GM21529 (cell line): ENCODE measurements around the gene DPP10.

Experiments used
- ATAC-seq: cut with Tn5 transposase; IDR thresholded peaks from one replicate; pipeline ENCODE4 v1.9.1; 2021; ENCODE audit not compliant: unreplicated experiment

DPP10 gene

DNA sequence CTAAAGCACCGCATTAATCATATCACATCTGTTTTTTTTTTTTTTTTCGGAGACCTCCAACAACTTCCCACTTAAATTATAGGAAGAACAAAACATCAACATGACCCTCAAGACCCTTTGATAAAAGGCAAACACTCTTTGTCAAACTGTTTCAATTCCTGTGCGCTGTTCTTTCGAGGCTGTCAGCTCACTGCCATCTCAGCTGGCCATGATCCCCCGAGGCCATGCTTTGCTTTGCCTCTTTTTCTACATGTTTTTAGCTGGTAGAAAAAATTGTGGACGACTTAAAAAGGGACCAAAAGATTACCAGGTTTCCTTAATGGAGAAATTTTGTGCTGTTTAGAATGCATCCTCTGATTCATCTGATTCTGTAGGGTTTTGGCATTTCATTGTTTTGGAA is 138.2 kb downstream of the DPP10 start:
- ATAC-seq = no peak

DNA sequence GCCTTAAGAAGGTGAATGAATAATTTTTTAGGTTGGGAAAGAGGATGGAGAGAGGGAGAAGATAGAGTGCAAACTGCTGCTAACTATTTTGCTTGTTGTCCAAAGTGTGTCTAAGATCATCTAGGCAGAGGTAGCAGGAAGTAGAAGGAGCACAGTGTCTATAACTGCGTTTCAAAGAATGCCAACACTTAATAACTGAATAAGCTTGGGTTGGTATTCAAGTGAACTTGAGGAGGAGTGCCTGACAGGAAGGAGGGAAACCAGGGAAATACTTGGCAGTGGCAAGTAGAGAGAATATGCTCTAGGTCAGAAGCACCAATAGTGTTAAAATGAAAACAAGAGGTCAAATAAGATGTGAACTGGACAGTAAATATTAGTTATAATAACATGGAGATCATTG is 155.9 kb downstream of the DPP10 start:
- no peak for ATAC-seq

DNA sequence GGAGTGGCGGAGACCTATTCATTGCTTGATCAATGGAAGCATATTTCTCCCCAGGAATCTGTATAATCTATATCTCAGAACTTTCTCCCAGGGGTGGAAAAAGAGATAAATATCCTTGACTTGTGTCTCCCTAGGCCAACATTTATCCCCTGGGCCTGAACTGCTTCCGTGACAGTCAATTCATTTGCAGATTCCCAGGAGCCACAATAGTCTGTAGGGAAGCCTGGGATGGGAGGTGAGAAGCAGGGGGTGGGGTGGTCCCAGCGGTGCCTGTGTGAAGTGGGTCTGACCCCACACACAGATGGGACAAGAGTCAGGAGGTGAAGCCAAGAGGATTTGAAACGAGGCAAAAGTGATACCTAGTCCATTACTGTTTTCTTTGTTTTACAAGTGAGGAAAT is 166.8 kb downstream of the DPP10 start:
- no peak for ATAC-seq

DNA sequence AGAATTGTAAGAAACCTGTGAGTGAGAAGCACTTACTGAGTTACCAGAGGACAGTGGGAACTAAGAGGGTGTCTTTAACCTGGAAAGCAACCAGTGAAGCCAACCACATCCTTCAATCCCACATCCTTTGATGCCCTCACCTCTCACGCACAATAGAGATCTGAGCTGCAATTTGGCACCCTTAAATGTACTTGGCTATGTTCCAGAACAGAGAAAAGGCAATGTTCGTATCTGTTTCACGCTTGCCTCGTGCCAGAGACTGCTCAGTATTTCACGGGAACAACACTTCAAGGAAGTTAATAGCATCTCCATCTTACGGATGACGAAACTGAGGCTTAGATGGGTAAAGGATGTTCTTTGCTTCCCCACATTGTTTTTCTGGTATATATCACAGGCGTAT is 167.4 kb downstream of the DPP10 start:
- no peak for ATAC-seq

DNA sequence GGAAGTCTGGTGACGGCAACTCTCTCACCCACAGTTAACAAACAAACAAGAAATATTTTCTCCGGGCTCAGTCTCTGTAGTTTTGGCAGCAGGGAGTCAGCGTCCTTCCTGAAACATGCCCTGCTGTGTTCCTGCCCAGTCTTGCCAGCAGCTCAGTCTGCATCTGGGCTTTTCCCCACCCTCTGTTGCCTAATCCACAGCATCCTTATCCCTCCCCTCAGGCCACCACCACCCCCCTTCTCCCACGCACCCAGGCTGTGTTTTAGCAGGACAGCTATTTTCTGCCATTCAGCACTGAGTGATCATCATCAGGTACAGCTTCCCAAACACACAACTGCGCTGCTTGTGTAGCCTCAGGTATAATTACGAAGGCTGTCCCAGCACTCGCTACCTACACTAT is 168.2 kb downstream of the DPP10 start:
- ATAC-seq = no peak

DNA sequence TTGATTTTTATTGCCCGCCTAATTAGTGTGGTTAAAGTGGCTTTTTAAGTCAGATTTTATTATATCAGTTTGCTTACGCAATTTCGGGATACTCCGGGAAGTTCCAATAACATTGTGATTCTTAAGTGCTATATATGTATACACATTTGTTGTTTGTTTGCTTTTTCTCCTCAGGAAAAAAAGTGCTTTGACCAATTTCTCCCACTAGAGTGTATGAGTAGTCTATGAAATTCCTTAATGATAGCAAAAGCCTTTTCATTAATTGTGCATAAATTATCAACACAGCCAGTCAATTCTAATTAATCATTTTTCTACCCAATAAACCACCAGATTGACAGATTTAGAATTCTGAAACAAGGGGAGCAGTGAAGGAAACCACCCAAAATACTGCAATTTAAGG is 172.2 kb downstream of the DPP10 start:
- ATAC-seq = no peak

DNA sequence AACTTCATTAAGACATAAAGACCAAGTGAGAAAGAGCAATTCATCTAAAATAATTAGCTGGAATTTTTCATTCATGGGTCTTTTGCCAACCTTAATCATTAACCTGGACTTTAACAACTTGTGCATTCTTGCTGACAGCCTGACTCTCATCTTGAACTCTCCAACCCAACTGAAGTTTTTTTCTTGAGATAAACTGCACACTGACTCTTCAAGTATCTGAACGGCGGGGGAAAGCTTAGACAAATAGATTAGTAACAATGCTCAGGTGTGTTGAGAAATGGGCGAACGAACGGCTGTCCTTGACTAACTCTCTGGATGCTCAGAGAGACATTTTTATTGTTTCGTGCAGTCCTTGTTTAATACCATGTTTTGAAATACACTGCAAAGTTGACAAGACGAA is 186.0 kb downstream of the DPP10 start:
- no peak for ATAC-seq

DNA sequence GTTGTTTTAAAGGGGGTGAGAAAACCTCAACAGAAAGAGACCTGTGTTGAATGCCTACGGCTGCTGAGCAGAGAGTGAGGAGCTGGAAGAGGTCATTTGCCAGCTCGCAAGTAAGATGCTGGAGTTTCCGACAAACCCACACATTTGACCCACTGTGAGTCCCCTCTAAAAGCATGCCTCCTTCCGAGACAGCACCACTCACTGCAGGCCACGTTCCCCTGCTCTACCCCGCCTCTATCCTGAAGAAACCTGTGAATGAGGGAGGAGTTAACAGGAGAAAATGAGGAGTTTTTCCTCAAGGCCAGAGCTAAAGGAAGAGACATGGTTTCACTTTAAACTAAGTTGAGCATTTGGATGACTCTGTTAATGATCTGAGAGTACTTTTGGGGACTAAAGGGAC is 188.7 kb downstream of the DPP10 start:
- no peak for ATAC-seq

DNA sequence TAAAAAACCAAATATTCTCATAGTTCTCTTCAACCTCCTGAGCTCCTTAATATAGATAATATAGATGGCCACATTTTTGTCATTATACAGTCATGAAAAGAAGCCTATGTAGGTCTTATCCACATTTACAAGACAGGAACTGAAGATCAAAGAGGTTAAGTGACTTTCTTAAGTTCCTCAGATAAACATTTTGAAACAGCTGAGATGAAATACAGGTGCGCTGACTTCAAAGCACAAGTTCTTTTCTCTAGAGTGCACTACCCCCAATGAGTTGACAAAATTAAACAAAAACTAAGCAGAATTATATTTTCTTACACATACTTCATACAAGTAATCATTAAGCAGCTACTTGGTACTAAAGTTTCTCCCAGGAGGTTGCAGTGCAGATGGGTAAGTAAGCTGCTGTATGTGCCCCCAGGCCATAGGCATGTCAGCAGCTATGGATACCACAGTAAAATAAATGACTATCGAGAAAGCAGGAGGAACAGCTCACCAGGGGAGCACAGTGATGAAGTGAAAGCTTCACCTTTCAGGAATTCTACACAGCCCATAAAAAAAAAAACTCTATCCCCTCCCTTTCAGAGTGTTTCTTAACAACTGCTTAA is 199.8 kb downstream of the DPP10 start:
- no peak for ATAC-seq

DNA sequence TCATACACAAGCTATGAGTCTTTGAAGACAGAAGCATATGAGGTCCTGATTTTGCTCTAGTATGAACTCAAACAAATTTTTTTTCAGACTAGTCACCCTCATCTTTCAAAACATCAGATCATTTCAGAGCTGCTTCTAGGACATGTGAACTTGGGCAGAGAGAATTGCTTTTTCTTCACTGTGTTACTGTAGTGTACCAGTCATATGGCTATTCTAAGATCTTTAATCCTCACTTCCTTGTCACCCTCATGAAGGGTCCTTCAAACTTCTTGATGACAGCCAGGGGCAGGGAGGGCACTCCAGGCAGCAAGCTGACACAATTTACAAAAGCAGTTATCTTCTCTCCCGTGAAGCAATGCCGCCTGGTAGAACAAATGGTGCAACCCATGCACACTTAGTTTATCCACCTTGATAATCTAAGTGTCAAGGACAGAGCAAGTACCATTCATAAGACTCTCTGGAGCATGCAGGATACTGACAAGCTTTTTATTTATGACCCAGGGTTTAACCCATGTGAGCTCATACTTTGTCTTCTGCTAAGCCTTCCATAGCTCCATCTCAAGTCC is 200.6 kb downstream of the DPP10 start:
- no peak for ATAC-seq

DNA sequence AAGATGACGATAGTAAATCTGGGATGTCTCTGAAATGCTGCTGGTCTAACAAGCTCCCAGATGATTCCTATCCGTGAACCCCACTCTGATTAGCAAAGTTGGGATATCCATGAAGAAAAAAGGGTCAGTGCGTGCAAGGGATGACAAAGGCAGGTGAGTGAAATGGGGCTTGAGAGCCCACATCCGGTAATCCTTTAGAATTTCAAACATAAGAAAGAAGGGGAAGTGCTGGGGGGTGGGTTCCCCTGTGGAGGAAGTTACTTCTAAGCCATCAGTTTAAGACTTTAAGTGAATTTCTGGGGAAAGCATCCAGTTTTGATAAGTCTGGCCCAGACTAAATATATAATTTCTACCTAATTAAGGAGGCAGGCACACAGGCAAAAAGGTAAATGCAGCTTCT is 209.5 kb downstream of the DPP10 start:
- ATAC-seq = no peak

DNA sequence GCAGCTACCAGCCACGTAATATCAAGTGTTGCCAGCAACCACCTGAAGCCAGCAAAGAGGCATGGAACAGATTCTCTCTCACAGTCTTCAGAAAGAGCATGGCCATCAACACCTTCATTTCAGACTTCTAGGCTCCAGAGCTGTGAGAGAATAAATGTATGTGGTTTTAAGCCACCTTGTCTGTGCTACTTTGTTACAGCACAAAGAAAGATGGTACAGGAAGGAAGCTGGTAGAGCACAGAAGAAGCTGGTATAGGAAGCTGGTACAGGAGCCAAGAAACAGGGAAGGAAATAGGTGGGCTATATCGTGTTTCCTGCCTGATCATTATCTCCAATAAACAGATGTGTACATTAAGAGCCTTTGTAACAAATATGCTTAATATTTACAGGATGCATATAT is 217.4 kb downstream of the DPP10 start:
- no peak for ATAC-seq

DNA sequence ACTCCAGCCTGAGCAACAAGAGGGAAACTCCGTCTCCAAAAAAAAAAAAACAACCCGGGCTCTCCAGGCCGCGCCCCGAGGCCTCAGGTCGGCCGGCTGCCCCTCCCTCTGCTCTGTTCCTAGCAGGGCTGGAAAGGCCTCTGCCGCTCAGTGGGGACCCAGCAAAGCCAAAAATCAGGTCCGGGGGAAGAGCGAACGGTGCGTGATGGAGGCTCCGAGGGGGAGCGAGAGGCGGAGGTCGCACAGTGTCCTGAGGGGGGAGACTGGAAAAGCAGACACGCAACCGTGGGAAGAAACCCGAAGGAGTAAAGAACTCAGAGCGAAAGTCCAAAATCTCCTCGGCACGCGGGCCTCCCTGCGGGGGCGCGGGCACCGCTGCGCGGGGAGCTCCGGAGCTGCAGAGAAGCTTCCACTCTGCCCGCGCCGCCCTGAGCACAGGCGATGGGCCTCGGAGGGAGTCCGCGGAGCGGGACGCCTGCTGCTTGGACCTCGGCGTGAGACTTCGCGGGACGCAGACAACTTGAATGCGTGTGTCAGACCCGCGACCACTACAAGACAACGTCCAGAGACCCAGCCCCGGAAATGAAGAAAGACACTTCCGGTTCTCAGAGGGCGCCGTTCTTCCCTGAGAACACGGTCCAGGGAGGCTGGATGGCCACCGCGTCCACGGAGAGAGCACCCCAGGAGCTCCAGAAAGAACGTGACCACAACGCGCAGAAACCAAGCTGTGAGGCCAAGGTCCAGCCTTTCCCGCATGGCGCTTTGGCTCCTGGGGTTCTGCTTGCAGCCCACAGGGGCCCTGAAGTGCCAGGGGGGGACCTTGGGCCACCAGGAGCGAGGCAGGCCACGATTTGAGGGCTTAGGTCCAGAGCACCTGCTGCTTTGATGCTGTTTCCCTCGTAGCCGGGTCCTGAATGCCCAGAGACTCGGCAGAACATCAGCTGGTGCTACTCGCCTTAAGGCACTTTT is 219.8 kb downstream of the DPP10 start:
- ATAC-seq = no peak

DNA sequence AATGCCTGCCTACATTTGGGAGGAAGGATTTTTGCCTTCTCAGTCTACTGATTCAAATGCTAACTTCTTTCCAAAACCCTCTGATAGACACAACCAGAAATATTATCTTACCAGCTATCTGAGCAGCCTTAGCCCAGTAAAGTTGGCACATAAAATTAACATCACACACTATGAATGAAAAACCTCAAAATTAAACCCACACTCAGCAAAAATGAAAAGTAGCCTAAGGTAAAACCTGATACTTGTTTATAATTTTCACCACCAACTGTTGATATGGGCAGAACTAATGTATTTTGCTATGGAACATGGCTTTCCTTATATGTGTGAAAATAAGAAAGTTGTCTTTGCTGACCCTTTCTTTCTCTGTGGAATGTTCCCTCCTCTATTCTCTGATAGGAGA is 226.0 kb downstream of the DPP10 start:
- ATAC-seq = no peak

DNA sequence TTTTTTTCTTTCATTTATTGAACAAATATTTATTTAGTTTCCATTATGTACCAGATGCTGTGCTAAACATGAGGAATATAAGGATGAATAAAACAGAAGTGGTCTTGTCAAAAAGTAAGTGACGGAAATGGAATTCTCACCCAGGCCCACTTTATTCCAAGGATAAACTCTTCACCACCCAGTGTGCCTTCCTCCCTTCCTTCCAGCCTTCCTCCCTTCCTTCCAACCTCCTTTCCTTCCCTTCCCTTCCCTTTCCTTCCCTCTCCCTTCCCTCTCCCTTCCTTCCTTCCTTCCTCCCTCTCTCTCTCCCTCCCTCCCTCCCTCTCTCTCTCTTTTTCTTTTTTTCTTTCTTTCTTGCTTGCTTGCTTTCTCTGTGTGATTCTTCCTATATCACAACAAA is 240.8 kb downstream of the DPP10 start:
- ATAC-seq = no peak

DNA sequence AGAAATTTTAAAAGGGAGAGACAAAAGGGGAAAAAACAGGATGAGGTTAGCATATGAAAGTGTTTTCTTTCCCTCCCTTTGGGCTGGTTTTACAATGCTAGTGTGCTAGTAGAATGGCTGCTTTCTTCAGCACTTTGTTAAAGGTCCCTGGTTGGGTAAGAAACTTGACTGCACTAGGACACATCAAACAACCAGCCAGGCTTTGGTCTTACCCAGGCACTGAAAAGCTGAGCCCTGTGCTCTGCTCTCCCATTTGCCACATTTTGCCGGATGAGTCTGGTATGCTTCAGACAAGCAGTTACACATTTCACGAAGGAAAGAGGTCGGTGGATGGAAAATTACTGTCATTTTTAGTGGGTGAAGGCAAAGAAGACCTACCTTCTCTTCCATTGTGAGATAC is 242.0 kb downstream of the DPP10 start:
- no peak for ATAC-seq

DNA sequence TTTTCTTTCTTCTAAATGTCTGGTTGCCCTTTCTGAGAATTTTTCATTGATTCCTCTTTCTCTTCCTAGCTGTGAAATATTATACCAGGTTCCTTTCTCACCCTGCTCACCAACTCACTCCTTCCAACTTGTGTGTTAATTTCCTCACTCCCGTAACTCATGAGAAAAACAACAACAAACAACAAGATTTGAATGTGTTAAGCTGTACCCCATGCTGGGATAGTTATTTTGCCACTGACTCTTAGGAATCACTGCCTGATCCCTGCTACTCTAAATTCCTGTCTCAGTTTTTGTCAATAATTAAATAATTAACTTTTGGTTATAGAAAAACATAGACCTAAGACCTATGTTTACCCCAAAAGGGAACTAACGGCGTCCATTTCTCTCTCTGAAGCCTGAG is 242.7 kb downstream of the DPP10 start:
- ATAC-seq = no peak

DNA sequence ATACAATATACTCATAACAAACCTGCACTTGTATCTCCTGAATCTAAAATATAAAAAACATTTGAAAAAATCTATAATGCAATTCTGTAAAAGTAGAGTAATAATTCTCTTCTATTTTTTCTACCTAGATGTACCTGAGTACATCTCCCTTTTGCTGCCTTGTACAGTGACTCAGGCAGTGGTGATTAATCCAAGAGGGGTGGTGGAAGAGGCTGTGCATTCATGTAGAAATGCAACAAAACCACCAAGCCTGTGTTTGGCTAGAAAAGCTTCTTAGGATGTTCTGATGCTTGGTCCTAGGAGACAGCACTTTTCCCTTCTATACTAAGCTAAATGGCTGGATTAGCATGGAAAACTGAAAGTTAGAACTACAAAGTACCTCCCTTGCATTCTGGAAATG is 245.8 kb downstream of the DPP10 start:
- ATAC-seq = no peak

DNA sequence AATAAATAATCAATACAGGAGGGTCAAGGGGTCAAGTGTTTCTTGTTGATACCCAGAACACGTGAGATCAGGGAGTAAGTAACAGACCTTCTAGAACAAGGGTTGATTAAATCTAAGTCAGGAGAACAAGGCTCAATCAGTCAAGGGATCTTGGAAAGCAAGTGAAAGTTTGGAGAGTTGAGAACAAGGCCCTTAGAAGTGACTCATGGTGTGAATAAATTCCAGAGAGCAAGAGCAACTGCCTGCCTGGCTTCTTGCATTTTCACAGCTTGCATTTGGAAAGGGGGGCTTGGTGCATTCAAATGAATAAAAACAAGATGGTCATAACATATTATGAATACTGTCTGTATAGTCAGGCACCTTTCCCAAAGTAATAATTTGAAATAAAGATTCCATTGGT is 256.1 kb downstream of the DPP10 start:
- no peak for ATAC-seq

DNA sequence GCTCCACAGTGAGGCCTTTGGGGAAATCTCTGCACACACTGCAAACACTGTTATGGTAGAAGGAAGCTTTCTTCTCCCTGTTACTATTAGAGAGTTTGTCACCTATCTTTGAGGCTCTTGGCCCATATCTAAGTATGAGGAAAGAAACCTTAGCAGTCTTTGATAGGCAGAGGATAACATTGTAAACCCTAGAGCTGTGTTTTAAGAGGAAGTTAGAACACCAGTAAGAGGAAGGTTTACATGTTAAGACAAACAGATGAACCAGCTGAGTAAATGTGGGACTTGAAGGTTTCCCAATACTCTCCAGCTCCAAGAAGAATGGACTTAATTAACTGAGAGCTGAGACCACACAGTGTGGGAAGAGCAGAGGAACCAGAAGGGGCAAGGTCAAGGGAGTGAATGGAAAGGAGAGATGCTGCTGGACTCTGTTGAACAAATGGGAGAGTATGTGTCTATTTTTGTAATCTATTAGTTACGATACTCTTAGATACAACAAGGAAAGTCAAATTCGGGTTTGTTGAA is 257.0 kb downstream of the DPP10 start:
- ATAC-seq = no peak

DNA sequence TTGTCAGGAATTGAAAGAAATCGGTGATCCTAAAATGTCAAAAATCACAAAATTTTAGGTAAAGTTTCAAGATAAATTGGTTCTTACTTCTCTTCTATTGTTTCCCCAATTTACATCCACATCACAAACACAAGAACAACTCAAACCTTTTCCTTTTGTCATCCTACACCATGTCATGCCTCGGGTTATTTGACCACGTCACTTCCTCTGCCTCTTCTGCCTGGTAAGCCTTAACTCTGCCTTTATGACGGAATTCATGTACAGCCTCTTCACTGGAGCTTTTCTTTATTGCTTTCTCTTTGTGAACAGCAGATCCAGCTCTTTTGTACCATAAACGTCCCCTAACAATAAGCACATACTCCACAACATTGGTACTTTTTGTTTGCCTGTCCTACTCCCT is 258.0 kb downstream of the DPP10 start:
- no peak for ATAC-seq
